ENCODE data around the gene SCN2A. TPM values are rescaled to one million over a fixed set of nuclear protein-coding genes. Genes with fewer than 3 reads are reported as not detected.

SCN2A gene
- total and polyA plus RNA-seq, 9 of the 15 experiments (the other 6 are each of a cell fraction or from before 2014, with no cell fraction given), result 0.08 to 0.69 (median 0.31) TPM; not detected in 1

GRCh38 chr2:165289069-165289468 is 49.9 kb downstream of the SCN2A start (continued):
- no peak for TF ChIP-seq PATZ1 (CRISPR knock-in tag; IDR thresholded peaks at IDR 0.05; ENCODE audit: borderline replicate concordance)
- no peak for TF ChIP-seq NR4A1 (CRISPR knock-in tag; IDR thresholded peaks at IDR 0.05)
- TF ChIP-seq NR4A1 (tag; IDR thresholded peaks at IDR 0.05), result no peak
- TF ChIP-seq FOXA1 (IDR thresholded peaks at IDR 0.05; ENCODE audit: borderline replicate concordance), result no peak

- no peak overlapping the region for H3K4me2 ChIP-seq (ENCODE audit: insufficient read depth, low read length)
- BruUV-seq (replicated peaks), result no TSS peak
- WGBS (ENCODE audit: insufficient coverage, low coverage, missing lambda C conversion rate), result 4% methylated on average over 6 of the region's 6 CpGs
- H3K9me1 ChIP-seq (ENCODE audit: control insufficient read depth, insufficient read depth, low read length), result no peaks in the 10 kb centered on the region
- no peaks in the 10 kb centered on the region for H3K36me3 ChIP-seq (ENCODE audit: control insufficient read depth, insufficient read depth, low read length)
- no peaks in the 10 kb centered on the region for H3K27me3 ChIP-seq (ENCODE audit: control insufficient read depth in 2 of 2, insufficient read depth in 2 of 2, low read length in 2 of 2)
- H2AFZ ChIP-seq (ENCODE audit: low read depth, low read length), result no peak overlapping the region
- H3K79me2 ChIP-seq (ENCODE audit: control insufficient read depth, insufficient read depth, low read length), result no peaks in the 10 kb centered on the region
- ChIA-PET CTCF (ENCODE audit: low intra/inter-chr PET ratio) (interaction anchor here (0.6 kb wide), 1 partner anchor 50 kb away, joined by 3 read pairs; no protein-coding TSS in a partner anchor), POLR2A (no interaction called here)
- no peak for FAIRE-seq
- in situ Hi-C loops (cut with MboI), result no loop called here
- intact Hi-C loops (cut with micrococcal nuclease), result loop anchor here (1.0 to 2.0 kb wide), 2 partner anchors 54 to 301 kb away; partner anchors contain the start of gene SCN2A
- H4K20me1 ChIP-seq (replicated peaks; ENCODE audit: control insufficient read depth, insufficient read depth, low read length), result no peaks in the 10 kb centered on the region
- H3K9me3 ChIP-seq (replicated peaks; ENCODE audit: control insufficient read depth, insufficient read depth, low read depth, low read length), result 0 out of 2 replicates have a peak, but pooled peaks cover 3% of the 10 kb centered on the region
- no peak overlapping the region for H3K27ac ChIP-seq (ENCODE audit: extremely low read depth, low read depth, low read length)
- DNase-seq (ENCODE audit: extremely low read depth in 1 of 4, low spot score in 3 of 4), result peak; percentile 21 to 55 (median 34)
- ATAC-seq, result peak; percentile 88
- H3K4me1 ChIP-seq (replicated peaks in 1 of 2; ENCODE audit: control insufficient read depth in 2 of 2, insufficient read depth in 2 of 2, low read length in 2 of 2), result no peaks in the 10 kb centered on the region
- H3K4me3 ChIP-seq, result no peak overlapping the region
- no peak overlapping the region for H3K9ac ChIP-seq (ENCODE audit: insufficient read depth in 1 of 2, low read depth in 2 of 2, low read length in 2 of 2)
- TF ChIP-seq TFAM (CRISPR knock-in tag; conservative IDR thresholded peaks at IDR 0.05) (no peak), BRCA1 (IDR thresholded peaks at IDR 0.05) (no peak), BRCA1 (CRISPR knock-in tag; IDR thresholded peaks at IDR 0.05) (no peak), ZNF551 (CRISPR knock-in tag; IDR thresholded peaks at IDR 0.05) (no peak), ZNF384 (IDR thresholded peaks at IDR 0.05; ENCODE audit: low read depth, low read length) (peak; percentile 67), HLTF (IDR thresholded peaks at IDR 0.05) (no peak), ZFP1 (CRISPR knock-in tag; IDR thresholded peaks at IDR 0.05) (no peak), MAFK (IDR thresholded peaks at IDR 0.05; ENCODE audit: low read length) (no peak), STAT5A (IDR thresholded peaks at IDR 0.05; ENCODE audit: borderline replicate concordance, low read length) (no peak)
These were observed 54.5 kb downstream of the SCN2A start for GRCh38 chr2:165293440-165294420.
